GM12801 (cell line): ENCODE results near the gene TXK.

Experiments used
- CTCF ChIP-seq: IDR thresholded peaks from one replicate; pipeline ENCODE4 v1.5.1; 2011; ENCODE audit warnings: control low read depth; ENCODE audit not compliant: insufficient read length; ENCODE audit errors: extremely low read depth

TXK gene

GRCh38 chr4:48112017-48112667 is 21.9 kb downstream of the TXK start:
- no peak for TF ChIP-seq CTCF

- no peak for TF ChIP-seq CTCF
These were observed 23.5 kb downstream of the TXK start for GRCh38 chr4:48110452-48110978.

GRCh38 chr4:48109413-48110263 is 24.4 kb downstream of the TXK start:
- no peak for TF ChIP-seq CTCF

- TF ChIP-seq CTCF = no peak
These were observed 25.6 kb downstream of the TXK start for GRCh38 chr4:48108309-48109073.

- TF ChIP-seq CTCF = no peak
These were observed 28.8 kb downstream of the TXK start for GRCh38 chr4:48105230-48105629.

- TF ChIP-seq CTCF = no peak
These were observed 30.4 kb downstream of the TXK start for GRCh38 chr4:48103483-48104139.

GRCh38 chr4:48102303-48102702 is 31.7 kb downstream of the TXK start:
- TF ChIP-seq CTCF = no peak
